Measurements from ENCODE around the gene CLIC5.

DNA sequence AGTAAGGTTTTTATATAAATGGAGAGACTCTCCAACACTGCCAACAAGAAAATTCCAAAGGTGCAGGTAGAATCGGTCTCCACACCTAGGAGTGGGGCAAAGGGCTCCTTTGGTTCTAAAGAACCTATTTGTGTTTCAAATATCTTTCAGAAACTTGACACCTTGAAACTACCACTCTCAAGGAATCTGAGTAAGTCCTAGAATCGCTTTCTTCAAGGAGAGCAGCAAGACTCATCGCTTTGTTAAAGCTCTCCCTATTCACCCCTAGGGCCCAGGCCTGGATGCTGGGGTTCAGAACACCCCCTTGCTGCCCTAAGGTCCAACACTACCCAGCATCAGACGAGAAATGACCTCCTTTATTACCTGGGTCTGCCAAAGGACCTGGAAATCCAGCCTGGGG, 2.0 kb downstream of the CLIC5 start:
- TF ChIP-seq, protein P1, sequence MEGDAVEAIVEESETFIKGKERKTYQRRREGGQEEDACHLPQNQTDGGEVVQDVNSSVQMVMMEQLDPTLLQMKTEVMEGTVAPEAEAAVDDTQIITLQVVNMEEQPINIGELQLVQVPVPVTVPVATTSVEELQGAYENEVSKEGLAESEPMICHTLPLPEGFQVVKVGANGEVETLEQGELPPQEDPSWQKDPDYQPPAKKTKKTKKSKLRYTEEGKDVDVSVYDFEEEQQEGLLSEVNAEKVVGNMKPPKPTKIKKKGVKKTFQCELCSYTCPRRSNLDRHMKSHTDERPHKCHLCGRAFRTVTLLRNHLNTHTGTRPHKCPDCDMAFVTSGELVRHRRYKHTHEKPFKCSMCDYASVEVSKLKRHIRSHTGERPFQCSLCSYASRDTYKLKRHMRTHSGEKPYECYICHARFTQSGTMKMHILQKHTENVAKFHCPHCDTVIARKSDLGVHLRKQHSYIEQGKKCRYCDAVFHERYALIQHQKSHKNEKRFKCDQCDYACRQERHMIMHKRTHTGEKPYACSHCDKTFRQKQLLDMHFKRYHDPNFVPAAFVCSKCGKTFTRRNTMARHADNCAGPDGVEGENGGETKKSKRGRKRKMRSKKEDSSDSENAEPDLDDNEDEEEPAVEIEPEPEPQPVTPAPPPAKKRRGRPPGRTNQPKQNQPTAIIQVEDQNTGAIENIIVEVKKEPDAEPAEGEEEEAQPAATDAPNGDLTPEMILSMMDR (IDR thresholded peaks at IDR 0.05) = no peak
- no peak for TF ChIP-seq EZH2 (IDR thresholded peaks at IDR 0.05; ENCODE audit: borderline replicate concordance, insufficient read depth, low read depth, low read length, poor library complexity, severe bottlenecking)

Measured in B cell (primary cell).